GM12891 (cell line): ENCODE data around the gene LSM2. TPM values are rescaled to one million over a fixed set of nuclear protein-coding genes. Genes with fewer than 3 reads are reported as not detected.
"Not testable (repeated sequence)": the region's sequence is repeated elsewhere in the genome, so short reads cannot be mapped to it uniquely, and the experiment has no call there.

Experiments used
- DNase-seq: peaks from one replicate; pipeline ENCODE4 v3.0.0; 2011; ENCODE audit warnings: low spot score; ENCODE audit not compliant: insufficient read length
- FAIRE-seq: peaks from 2 replicates; lab custom pipeline; 2011; peaks lifted over from hg19 to GRCh38; lab: Jason Lieb, UNC
- PAX5 ChIP-seq: IDR thresholded peaks from 2 replicates; pipeline ENCODE4 v1.6.1; 2011; ENCODE audit warnings: low read length, moderate library complexity, mild to moderate bottlenecking; ENCODE audit not compliant: insufficient read depth, severe bottlenecking
- POLR2A ChIP-seq: IDR thresholded peaks from 2 replicates; pipeline ENCODE4 v1.6.1; 2011; ENCODE audit warnings: low read depth, low read length, control low read depth
- POLR2AphosphoS5 ChIP-seq: IDR thresholded peaks from 2 replicates; pipeline ENCODE4 v1.6.1; 2011; ENCODE audit warnings: low read depth, low read length, control low read depth
- POU2F2 ChIP-seq: IDR thresholded peaks from 2 replicates; pipeline ENCODE4 v1.6.1; 2011; ENCODE audit warnings: low read depth, mild to moderate bottlenecking, control low read depth, low read length, moderate library complexity
- SPI1 ChIP-seq: IDR thresholded peaks from 2 replicates; pipeline ENCODE4 v1.6.1; 2011; ENCODE audit warnings: low read depth, low read length, control low read depth
- TAF1 ChIP-seq: IDR thresholded peaks from 2 replicates; pipeline ENCODE4 v1.6.1; 2011; ENCODE audit warnings: low read depth, low read length, control low read depth
- polyA plus RNA-seq: library from polyadenylated mRNA; unstranded; fragments of >200 nt; gene quantifications from one replicate; pipeline ENCODE4 v1.2.1, GENCODE V29; 2012; ENCODE audit warnings: low read depth, missing spikeins, inconsistent platforms; ENCODE audit not compliant: missing spikeins

LSM2 gene
- polyA plus RNA-seq, result 106 TPM

DNA sequence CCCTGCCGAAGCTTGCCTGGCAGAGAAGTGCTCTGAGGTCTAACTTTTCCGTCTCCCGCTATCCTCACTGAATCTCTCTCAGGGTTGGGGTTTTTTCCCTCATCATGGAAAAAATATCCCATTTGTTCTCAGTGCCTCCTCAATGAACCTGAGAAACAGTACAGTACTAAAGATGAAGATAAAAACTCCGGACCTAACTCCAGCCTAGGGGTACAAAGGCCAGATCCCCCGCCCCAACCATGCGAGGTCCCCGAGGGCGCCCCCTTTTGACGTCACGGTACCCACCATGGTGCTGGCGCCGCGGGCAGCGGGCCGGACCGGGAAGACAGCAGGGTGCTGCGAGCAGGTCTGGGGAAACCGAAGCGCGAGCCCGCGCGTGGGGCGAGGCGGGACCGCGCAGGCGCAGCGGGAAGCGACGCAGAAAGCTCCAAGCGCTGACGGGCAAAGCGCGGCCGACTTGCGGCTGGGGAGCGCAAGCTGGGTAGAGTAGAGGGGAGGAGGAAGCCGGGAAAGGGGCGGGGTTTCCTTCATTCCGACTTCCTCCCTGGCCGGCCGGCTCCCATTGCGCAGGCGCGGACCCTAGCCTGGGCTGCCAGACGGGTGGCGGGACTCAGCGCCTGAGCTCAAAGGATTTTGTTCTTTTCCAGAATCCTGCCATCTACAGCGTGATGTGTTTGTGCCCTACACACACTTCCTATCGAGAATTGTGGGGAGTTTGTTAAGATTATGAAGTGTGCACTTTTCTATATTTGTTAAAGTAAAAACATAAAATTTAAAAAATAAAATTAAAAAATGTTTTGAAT is at the start of gene LSM2:
Gene LSM2 (minus strand): TSS at position 497 of the 803 bp plus-strand sequence. CDS start 209 bp downstream, at position 288.
- peak; percentile 96 for FAIRE-seq
- DNase-seq, result peak; percentile 100
- peak; percentile 57; the same call in 1 of the 2 replicates for TF ChIP-seq POU2F2
- peak; percentile 92 for TF ChIP-seq POLR2AphosphoS5
- peak; percentile 67 for TF ChIP-seq TAF1
- peak; percentile 93 for TF ChIP-seq SPI1
- peak; percentile 91 for TF ChIP-seq POLR2A
- TF ChIP-seq PAX5, result peak; percentile 7

- not testable (repeated sequence) for FAIRE-seq, DNase-seq
Measured at GRCh38 chr6:31851980-31852718, 45.4 kb upstream of the LSM2 start.

- TF ChIP-seq POU2F2 (no peak), POLR2A (no peak), POLR2AphosphoS5 (no peak), PAX5 (no peak), SPI1 (no peak), TAF1 (no peak)
- FAIRE-seq (no peak), DNase-seq (no peak)
Measured at GRCh38 chr6:31851485-31851832, 44.7 kb upstream of the LSM2 start.

- TF ChIP-seq TAF1 (no peak), POLR2AphosphoS5 (no peak), SPI1 (no peak)
- no peak for FAIRE-seq
- no peak for DNase-seq
Measured at GRCh38 chr6:31850765-31851484, 44.2 kb upstream of the LSM2 start.

DNA sequence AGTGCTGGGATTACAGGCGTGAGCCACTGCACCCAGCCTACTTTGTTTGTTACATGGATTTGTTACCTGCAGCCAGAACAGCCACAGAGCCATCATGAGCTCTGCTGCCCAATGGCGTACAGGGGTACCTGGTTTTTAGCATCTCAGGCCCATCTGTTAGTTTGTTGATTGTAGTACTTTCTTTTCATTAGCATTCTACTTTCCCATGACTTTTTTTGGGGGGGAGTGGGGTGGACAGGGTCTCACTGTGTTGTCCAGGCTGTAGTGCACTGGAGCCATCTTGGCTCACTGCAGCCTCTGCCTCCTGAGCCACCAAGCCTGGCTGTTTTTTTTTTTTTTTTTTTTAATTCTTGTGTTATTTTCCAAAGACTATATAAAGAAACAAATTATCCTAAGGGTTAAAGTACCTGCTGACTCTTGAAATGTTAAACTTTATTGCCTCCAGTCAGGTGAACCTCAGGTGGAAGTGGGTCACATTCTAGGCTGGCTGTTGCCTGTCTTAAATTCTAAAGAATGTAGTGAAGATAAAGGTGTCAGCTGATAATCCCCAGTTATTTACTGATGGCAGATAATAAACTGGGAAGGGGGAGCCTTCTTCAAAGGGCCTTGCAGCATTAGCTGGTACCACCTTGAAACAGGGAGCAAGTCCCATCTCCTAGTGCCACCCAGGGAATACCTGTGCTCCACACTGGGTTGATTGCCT is 40.7 kb upstream of the LSM2 start:
- DNase-seq (no peak), FAIRE-seq (no peak)
- TF ChIP-seq POU2F2 (no peak), PAX5 (no peak), POLR2A (no peak), TAF1 (no peak), POLR2AphosphoS5 (no peak), SPI1 (no peak)

GRCh38 chr6:31844507-31844906 is 37.7 kb upstream of the LSM2 start:
- FAIRE-seq (no peak), DNase-seq (no peak)
- TF ChIP-seq TAF1 (no peak), POLR2A (0 out of 2 replicates have a peak, but pooled peaks have one; percentile 10)

DNA sequence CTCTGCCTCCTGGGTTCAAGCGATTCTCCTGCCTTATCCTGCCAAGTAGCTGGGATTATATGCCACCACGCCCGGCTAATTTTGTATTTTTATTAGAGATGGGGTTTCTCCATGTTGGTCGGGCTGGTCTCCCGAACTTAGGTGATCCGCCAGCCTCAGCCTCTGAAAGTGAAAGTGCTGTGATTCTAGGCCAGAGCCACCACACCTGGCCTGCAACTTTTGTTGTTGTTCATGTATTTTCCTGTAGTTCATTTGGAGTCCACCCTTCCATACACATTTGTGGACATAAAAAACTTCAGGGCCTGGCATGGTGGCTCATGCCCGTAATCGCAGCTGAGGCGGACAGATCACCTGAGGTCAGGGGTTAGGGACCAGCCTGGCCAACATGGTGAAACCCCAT is 35.3 kb upstream of the LSM2 start:
- FAIRE-seq (no peak), DNase-seq (no peak)
- TF ChIP-seq PAX5, result no peak
- 0 out of 2 replicates have a peak, but pooled peaks have one; percentile 15 for TF ChIP-seq POLR2AphosphoS5

DNA sequence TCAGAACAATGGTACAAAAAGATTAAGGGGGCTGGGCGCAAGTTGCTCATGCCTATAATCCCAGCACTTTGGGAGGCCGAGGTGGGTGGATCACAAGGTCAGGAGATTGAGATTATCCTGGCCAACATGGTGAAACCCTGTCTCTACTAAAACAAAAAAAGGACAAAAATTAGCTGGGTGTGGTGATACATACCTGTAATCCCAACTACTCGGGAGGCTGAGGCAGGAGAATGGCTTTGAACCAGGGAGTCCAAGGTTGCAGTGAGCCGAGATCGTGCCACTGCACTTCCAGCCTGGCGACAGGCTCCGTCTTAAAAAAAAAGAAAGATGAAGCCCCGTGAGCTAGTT is 33.0 kb upstream of the LSM2 start:
- FAIRE-seq, DNase-seq: not testable (repeated sequence)

GRCh38 chr6:31838968-31839367 is 32.2 kb upstream of the LSM2 start:
- no peak for FAIRE-seq
- TF ChIP-seq POLR2AphosphoS5 (no peak), SPI1 (no peak), POU2F2 (no peak), TAF1 (no peak), PAX5 (no peak), POLR2A (no peak)
- no peak for DNase-seq

DNA sequence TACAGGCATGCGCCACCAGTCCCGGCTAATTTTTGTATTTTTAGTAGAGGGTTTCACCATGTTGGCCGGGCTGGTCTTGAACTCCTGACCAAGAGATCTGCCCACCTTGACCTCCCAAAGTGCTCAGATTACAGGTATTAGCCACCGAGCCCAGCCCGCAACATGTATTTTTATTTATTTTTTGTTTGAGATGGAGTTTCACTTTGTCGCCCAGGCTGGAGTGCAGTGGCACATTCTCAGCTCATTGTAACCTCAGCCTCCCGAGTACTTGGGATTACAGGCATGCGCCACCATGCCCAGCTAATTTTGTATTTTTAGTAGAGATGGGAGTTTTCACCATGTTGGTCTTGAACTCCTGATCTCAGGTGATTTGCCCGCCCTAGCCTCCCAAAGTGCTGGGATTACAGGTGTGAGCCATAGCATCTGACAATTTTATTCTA is 31.4 kb upstream of the LSM2 start:
- not testable (repeated sequence) for FAIRE-seq, DNase-seq
